UCSD-AML1 (cell line): ENCODE measurements around the gene MFNG.

Experiments used
- DNase-seq: peaks from one replicate; lab custom pipeline; 2025; ENCODE audit not compliant: unreplicated experiment; lab: John Stamatoyannopoulos, UW

Gene MFNG

GRCh38 chr22:37514526-37515051 is 28.4 kb upstream of the MFNG start:
- DNase-seq, result no peak

DNA sequence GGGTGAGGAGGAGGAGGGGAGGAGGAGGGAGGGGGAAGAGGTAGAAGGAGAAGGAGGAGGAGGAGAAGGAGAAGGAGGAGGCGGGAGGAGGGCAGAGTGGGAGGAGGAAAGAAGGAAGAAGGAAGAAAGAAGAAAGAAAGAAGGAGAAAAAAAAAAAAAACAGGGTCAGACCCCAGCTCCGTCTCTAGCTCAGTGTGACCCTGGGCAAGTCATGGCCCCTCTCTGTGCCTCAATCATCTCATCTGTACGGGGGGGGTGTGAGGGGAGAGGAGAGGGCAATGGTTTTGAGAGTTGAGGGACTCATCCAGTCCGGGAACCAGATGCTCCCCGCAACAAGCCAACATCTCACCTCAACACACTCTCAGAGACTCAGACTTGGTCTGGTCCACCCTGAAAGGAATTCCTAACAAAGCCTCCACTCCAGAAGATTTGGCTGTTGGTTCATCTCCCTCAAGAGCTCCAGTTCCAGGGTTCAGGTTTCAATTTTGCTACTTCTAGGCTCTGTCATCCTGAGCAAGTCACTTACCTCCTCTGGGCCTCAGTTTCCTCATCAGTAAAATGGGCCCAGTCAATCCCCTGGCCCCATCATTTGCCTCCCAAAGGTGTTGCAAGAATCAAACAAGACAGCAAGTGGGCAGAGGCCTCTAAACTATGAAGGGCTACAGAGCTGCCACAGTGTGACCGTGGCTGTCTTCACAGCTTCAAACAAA is 25.4 kb upstream of the MFNG start:
- no peak for DNase-seq

- DNase-seq, result no peak
Observed at GRCh38 chr22:37510091-37510490, 23.9 kb upstream of the MFNG start.

DNA sequence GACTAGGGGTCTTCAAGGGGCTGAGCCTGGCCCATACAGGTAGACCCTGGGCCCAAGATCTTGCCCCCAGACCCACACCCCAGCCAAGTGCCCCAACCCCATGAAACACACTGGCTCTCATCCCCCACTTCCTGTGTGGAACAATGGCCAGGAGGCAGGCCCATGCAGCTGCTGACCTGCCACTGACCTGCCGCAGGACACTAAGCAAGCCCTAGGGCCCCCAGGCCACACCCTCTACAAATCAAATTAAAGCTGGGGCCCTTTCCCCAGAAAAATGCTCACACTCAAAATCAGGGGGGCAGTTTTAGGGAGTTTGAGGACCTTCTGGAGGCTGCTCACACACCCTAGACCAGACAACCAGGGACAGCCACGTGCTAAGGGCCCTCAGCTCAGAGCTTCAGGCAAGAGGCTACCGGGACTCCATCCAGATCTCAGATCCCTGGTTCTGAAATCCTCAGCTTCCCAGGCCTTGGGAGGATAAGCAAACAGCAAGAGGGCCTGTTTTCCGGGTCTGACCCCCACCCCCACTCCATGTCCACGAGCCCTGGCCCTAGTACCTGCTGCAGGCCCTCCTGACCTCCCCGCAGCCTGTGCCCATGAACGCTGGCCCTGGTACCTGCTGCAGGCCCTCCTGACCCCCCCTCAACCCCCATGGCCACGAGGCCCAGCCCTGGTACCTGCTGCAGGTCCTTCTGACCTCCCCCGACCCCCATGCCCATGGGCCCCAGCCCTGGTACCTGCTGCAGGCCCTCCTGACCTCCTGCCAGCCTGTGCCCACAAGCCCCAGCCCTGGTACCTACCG is 23.1 kb upstream of the MFNG start:
- DNase-seq, result no peak

DNA sequence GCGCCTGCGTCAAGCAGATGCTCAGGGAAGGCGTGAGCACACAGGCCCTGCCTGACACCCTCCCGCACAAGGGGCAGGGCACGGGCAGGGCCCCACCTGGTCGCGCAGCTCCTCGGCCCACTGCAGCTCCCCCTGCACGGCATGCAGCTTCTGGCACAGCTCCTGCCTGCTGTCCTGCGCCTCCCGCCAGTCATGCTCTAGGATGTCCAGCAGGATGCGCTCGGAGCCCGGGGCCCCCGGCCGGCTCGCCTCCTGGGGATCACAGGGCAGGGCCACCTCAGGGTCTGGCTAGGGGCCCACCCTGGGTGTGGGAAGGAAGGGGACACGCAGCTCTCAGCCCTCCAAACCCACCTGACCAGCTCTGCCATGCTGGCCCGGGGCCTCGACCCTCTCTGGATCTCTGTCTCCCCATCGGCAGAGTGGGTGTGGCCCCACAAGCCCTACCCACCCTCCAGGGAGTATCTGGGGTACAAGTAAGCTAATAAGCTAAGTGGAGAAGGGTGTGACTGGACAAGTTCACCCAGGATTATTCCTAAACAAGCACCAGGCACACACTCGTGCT is 22.3 kb upstream of the MFNG start:
- DNase-seq, result no peak

GRCh38 chr22:37507731-37508130 is 21.5 kb upstream of the MFNG start:
- DNase-seq, result no peak

GRCh38 chr22:37505989-37506388 is 19.8 kb upstream of the MFNG start:
- DNase-seq, result no peak

- DNase-seq, result no peak
Observed at GRCh38 chr22:37505565-37505964, 19.4 kb upstream of the MFNG start.

GRCh38 chr22:37504964-37505363 is 18.8 kb upstream of the MFNG start:
- no peak for DNase-seq

DNA sequence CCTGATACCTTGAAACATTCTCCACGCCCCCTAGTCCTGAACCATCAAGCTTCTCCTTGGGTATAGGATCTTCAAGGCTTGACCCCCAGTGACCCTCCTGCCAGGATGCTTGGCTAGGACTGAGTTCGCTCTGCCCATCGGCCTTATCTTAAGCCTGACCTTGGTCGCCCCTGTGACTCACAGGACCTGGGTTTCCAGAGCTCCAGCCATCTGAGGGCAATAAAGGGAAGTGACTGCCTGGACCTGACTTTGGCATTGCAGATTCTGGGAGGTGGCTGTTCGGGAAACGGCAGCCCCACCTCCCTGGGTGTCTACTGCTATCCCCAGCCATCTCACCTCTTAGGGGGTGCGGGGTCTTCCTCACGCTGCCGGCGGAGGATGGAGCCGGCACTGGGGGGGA is 17.7 kb upstream of the MFNG start:
- DNase-seq, result peak; percentile 24

GRCh38 chr22:37503183-37503683 is 17.0 kb upstream of the MFNG start:
- no peak for DNase-seq

GRCh38 chr22:37502342-37503182 is 16.4 kb upstream of the MFNG start:
- DNase-seq, result peak; percentile 43

DNA sequence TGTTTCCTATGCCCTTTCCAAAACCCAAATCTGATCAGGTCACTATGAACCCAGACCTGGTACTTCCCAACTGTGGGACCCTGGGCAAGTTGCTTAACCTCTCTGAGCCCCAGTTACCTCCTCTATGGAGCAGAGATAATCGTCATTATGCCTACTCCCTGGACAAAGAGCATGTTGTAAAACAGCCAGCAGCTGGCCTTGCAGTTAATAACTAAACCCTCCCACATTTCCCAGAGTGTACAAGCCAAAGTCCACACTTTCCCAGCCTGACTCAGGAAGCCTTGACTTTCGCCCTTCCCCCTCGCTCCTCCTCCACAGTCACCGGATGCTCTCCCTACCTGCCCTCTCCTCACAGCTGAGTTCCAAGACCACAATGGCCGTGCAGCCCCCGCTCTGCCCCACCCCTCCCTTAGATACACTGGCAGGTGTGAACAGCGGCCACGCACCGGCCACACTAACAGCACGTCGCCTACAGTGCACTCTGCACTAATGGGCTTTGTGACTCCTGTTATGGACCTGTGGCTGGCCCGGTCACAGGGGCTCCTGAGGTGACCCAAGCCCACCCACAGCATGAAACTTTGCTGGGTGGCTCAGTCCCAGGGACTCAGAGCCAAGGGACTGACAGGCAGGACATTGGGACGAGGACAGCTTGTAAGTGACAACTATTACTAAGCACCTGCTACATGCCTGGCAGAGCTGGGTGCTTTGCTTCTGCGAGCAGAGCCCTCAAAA is 15.6 kb upstream of the MFNG start:
- DNase-seq, result no peak

DNA sequence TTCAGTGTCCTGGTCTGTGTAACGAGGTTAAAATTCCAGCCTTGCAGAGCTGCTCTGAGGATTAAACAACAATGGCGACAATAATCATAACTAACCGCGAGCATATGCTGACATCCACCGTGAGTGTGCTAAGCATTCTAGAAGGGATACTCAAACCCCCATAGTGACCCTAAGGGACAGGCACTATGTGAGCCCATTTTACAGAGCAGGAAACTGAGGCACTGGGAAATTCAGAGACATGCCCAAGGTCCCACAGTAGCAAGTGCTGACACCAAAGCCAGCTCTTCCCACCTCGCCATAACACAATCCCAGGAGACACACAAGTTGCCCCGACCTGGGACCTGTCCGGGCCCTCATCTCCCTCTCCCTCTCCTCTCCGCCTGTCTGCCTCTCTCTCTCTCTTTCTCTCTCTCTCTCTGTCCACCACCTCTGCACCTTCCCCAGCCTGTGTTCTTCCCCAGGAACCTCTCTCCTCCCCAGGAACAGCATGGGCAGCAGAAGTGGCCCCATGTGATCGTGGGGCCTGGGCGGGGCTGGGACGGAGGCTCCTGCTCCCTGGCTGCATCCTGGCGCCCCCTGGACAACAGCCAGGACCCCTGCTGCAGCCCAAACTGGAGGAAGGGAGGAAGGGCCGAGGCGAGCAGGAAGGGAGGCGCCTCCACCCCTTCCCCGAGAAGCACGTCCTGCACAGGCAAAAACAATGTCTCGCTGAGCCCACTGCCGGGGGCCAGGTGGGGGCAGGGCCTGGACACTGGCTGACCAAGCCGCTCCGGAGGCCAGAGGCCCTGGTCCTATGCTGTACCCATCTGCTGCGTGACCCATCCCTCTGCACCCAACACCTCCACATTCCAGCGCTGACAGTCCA is 14.8 kb upstream of the MFNG start:
- DNase-seq, result no peak

DNA sequence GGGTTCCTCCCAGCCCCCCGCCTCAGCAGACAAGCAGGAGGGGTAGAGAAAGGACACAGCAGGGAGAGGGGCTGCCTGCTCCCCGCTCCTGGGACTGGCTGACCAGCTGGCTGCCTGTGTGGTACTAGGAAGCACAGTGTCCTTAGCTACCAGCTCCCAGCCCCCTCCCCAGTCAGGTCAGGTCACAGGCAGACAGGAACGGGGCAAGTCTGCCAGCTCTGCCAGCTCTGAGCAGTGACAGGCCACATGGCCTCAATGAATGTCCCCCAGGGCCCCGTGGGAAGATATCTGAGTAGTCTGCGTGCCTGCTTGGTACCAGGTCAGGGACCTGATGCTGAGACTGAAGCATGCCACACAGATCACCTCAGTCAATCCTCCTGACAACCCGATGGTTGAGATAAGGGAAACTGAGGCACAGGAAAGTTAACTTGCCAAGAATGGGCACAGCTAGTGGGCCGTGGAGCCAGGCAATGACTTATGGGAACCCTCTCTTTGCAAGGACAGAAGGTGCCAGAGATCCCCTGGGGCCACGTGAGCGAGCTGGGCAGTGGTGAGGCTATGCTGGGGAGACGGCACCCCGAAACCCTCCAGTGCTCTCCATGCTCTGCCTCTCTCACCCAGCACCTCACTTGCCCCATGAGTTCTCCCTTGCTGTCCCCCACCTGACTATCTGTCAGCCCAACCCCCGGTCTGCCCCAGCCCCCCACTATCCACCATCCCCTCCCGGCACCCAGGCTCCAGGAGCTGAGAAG is 13.8 kb upstream of the MFNG start:
- no peak for DNase-seq

DNA sequence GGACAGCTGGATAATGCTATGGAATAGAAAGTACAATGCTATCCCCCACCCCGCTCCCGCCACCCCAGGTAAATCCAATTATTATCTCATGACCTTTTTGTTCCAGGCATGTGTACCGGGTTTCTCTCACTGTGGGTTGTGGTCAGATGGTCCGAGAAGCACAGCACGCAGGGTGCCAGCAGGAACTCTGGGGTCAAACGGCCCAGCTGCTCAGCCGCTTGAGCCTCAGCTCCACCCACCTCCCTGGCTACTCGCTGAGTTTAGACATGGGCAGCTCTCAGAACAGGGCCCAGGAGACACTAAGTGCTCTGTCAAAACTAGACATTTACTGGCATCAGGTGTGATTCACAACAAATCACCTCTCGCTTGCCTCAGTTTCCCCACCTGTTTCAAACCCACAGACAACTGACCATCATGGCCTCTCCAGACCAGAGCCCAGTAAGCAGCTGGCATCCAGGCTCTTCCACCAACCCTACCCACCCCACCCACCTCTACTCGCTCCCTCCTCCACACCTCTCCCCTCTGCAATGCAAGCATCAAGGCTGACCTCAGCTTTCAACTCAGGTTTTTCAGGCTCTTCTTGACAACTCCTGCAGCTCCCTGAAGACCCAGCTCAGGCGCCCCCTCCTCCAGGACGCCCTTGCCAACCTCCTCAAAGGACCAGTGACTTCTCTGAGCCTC is 13.0 kb upstream of the MFNG start:
- no peak for DNase-seq

DNA sequence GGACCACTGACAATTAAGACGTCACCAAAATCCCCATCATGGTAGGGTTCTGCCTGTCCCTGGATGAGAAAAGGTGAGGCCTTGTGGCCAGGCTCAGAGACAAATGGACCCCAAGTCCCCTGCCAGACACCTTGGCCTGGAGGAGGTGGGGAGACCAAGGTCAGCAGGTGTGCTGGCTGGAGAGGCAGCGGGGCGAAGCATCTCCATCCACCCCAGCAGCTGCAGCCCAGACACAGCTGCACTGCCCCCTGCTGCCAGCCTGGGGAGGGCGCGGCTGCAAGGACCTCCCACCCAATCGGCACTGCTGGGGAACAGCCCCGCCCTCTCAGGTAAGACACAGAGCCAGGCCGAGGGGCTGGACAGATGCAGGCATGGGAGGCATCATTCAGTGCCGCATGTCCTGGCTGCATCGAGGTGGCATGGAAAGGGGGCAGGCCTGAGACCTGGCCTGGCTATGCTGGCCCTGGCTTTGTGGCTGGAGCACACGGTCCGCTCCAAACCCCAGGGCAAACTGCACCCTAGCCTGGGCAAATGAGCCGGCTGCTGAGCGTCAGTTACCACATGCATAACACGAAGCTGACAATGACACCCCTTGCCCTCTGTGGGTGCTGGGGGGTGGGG is 12.2 kb upstream of the MFNG start:
- DNase-seq, result peak; percentile 69
